GM18511 (cell line): ENCODE data around the gene ZNF184.

Experiments
- ATAC-seq: cut with Tn5 transposase; IDR thresholded peaks from one replicate; pipeline ENCODE4 v1.9.1; 2021; ENCODE audit warnings: mild to moderate bottlenecking, moderate library complexity; ENCODE audit not compliant: unreplicated experiment

Gene ZNF184

DNA sequence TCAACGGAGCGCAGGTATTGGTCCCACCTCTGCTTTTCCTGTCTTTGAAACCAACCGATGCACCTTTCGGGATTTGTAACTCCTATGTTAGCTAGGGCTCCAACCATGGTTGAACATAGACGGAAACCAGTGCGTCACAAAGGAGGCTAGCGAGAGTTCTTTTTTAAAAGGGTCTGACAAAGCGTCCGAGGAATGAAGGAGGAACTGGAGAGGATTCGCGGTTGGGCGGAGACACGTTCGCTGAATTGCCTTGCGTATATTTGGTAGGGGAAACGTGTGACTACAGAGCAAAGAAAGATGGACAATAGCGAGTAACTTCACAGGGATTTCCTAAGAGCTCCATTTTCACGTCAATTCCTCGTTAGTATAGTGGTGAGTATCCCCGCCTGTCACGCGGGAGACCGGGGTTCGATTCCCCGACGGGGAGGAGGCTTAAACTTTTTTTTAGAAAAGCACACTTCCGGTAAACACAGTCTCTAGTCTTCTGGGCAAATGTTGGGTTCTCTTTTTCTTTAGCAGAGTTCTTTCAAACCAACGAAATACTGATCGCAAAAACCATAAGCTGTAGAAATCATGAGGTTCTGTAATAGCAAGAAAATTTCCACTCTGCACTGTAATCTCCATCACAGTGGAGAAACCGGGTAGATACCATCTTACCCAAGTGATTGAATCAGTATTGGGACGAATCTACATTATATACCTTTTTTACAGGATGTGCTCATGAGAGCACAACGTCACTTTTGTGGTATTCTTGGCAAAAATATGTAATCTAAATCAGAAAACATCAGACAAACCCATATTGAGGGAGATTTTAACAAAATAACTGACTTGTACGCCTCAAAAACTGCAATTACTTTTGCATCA lies 6.6 kb upstream of the ZNF184 start:
- peak; percentile 71 for ATAC-seq

- ATAC-seq: peak; percentile 78
Observed at GRCh38 chr6:27478706-27479318, 5.9 kb upstream of the ZNF184 start.

DNA sequence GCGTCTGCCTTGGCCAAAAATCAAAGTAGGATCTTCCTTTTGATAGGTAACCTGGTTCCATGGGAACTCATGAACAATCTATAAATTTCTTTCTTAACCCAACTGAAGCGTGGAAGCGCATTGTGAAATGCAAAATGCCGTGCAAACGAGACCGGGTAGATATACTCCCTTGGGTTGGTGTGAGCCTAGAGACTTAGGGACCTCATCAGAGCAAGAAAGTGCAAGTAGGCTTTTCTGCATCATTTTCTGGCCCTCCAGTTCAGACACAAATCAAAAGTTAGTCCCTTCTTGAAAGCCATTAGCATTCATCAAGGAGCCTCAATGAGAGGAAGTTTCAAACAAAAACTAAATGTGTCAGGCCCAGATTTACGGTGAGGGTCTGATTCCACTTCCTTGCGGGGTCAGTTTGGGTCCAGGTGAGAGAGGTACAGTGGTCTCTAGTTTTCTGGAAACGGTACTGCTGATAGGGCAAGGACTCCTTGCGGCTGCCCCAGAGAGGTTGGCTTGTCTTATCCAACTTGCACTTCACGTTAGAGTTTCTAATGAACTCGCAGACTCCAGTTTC lies 5.3 kb upstream of the ZNF184 start:
- ATAC-seq: no peak

DNA sequence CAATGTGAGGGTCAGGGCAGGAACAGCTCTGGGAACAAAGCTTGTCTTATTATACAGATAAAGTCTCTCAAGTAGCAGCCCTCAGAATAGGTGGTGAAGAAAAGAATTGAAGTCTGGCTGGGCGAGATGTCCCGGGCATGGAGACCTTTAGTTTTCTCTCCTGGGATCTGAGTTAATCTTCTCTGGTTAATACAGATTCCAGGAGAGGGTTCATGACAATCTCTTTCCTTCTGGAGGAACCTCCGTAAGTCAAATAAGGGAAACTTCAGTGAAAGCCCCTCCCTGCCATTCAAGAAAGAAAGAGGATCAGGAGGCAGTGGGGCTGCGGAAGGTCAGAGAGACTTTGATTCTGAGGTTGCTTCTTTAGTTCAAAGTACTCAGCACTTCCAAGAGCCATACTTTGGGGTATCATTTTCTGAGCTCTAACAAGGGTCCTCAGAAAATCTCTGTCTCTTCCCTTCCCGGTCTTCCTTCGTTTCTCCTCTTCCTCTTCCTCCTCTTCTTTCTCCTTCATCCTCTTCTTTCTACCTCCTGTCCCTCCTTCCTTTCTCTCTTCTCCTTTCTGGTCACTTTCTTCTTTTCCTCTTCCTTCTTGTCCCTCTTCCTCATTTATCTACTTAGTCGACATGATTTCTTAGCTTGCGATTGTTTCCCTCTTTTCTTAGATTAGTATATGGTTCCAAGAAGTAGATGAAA lies 4.6 kb upstream of the ZNF184 start:
- no peak for ATAC-seq

- no peak for ATAC-seq
Observed at GRCh38 chr6:27476090-27476489, 3.2 kb upstream of the ZNF184 start.

- no peak for ATAC-seq
Observed at GRCh38 chr6:27474672-27475071, 1.8 kb upstream of the ZNF184 start.

GRCh38 chr6:27474172-27474465 lies 1.2 kb upstream of the ZNF184 start:
- ATAC-seq: no peak

DNA sequence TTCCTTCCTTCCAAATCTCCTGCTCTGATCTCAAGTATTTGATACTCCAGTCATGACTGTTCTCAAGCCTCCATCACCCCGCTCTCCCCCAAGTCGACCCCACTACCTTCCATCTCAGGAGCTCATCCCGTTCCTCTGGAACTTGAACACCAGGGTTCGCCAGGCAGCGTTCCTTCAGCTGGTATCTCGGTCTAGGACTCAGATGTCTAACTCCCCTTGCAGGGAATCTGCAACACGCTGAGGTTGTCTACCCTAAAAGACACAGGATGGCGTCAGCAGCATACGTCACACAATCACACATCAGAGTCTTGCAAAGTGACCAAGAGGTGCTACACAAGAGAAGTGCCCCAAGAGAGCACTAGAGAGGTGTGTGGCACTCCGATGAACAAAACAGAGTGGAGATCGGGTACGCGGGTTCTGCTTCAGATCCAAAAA lies 706 bp downstream of the ZNF184 start:
- peak; percentile 45 for ATAC-seq

DNA sequence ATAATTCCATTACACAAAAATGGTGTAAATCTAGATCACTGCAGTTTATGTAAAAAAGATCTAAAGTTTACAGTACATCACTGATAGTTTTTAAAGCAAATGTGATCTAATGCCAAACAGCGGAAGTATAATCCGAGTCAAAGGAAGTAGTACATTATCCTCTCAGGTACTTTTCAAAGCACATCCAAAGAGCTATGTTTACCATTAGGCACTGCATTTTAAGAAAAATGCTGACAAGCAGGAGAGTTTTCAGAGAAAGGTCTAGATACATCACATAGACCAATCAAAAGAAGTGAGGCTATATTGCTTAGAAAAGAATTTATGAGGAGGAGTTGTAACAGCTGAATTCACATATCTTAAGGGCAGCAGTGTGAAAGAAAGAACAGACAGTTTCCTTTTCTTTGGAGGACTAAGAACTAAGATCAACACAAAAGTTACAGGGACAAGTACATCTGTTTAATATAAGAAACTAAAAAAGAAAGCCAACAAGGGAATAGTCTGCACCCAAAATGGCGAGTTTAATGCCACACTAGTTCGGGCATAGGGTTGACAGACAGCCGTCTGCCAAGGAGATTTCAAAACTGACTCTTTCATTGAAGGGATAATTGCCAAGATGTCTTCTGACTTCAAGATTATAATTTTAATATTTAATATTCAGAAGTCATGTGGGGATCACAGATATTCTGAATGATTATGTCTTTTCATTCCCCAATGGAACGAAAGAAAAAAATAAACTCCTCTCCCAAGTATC lies 1.4 kb downstream of the ZNF184 start:
- no peak for ATAC-seq

DNA sequence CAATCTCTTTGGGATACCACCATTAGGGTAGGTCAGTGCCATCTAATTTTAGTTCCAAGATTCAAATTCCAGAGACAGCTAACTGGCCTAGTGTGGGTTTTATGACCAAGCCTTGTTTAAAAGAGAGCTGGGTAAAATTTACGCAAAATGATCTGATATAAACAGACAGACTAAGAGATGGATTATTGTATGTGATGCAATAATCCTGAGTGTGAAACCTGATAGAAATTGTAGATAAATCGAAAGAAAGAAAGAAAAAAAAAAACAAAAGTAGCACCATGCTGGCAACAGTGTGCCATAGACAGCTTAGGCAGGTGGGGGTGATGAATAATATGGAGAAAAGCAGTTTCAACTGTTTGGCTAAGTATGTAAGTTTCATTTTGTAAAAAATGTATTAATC lies 2.9 kb downstream of the ZNF184 start:
- ATAC-seq: no peak

- ATAC-seq: no peak
Observed at GRCh38 chr6:27468334-27468733, 4.6 kb downstream of the ZNF184 start.

DNA sequence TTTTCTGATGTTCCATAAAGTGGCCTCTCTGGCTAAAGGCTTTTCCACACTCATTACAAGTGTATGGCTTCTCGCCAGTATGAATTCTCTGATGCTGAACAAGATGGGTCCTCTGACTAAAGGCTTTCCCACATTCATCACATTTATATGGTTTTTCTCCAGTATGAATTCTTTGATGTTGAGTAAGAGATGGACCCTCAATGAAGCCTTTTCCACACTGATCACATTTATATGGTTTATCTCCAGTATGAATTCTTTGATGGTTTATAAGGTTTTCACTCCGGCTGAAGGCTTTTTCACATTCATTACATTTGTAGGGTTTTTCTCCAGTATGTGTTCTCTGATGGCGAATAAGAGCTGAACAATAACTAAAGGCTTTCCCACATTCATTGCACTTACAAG lies 20.4 kb downstream of the ZNF184 start:
- ATAC-seq: no peak

- no peak for ATAC-seq
Observed at GRCh38 chr6:27451660-27452390, 21.1 kb downstream of the ZNF184 start.

GRCh38 chr6:27448456-27448855 lies 24.4 kb downstream of the ZNF184 start:
- no peak for ATAC-seq

GRCh38 chr6:27442932-27443331 lies 30.0 kb downstream of the ZNF184 start:
- no peak for ATAC-seq

- ATAC-seq: no peak
Observed at GRCh38 chr6:27441001-27441400, 31.9 kb downstream of the ZNF184 start.

DNA sequence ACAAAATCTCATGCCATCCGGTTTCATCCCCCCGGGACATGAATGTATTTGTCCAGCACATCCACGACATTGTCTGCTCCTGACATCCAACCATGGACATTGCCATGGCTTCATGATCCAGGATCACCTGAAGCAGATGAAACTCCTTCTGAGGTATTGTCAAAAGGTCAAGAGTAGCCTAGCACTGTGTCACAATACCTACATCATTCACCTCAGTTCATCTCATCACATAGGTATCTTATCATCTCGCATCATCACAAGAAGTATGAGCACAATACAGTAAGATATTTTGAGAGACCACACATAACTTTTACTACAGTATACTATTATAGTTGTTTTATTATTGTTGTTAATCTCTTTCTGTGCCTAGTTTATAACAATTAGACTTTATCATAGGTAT lies 33.5 kb downstream of the ZNF184 start:
- no peak for ATAC-seq

- no peak for ATAC-seq
Observed at GRCh38 chr6:27433714-27434113, 39.2 kb downstream of the ZNF184 start.

- no peak for ATAC-seq
Observed at GRCh38 chr6:27428966-27429365, 43.9 kb downstream of the ZNF184 start.

- no peak for ATAC-seq
Observed at GRCh38 chr6:27428502-27428901, 44.4 kb downstream of the ZNF184 start.
